ENCODE data around the gene MIER3. TPM values are rescaled to one million over a fixed set of nuclear protein-coding genes. Genes with fewer than 3 reads are reported as not detected.

The MIER3 gene
- total RNA-seq: 10 to 100 TPM; 48.3 to 51.8 TPM
- polyA plus RNA-seq (2013, experiment 1 of 2): 20.0 TPM
- polyA plus RNA-seq (2013, experiment 2 of 2): 19.1 TPM
- long read RNA-seq, experiment 1, partial matches to known transcripts: 2 of 14 reads
- long read RNA-seq, experiment 1, other reads (novel, unspliced or antisense): 12 of 14 reads
- long read RNA-seq, experiment 2, partial matches to known transcripts: 6 of 19 reads
- long read RNA-seq, experiment 2, other reads (novel, unspliced or antisense): 13 of 19 reads
- long read RNA-seq, experiment 3, partial matches to known transcripts: 2 of 23 reads
- long read RNA-seq, experiment 3, other reads (novel, unspliced or antisense): 21 of 23 reads
- long read RNA-seq, experiment 4, partial matches to known transcripts: 0 of 3 reads
- long read RNA-seq, experiment 4, other reads (novel, unspliced or antisense): 3 of 3 reads

GRCh38 chr5:56951946-56952691, at the start of gene MIER3:
TSS of gene MIER3 (minus strand) at chr5:56952123. CDS start at chr5:56952102, 21 bp downstream.
- H3K4me1 ChIP-seq (ENCODE audit: control insufficient read depth, insufficient read depth, low read length): peaks cover 6% of the 10 kb centered on the region
- H3K27me3 ChIP-seq (ENCODE audit: control insufficient read depth, insufficient read depth, low read length, poor library complexity, severe bottlenecking): peaks cover 38% of the 10 kb centered on the region
- H3K27ac Mint-ChIP-seq: peak within 1 kb of the TSS; percentile 83
- no peaks in the 10 kb centered on the region for H3K9me3 Mint-ChIP-seq
- no peak for TF ChIP-seq CTCF (conservative IDR thresholded peaks at IDR 0.05)
- H3K9ac ChIP-seq (ENCODE audit: extremely low read depth, low read length, poor library complexity, severe bottlenecking): peak within 1 kb of the TSS; percentile 63
- peak within 1 kb of the TSS; percentile 87 for H3K4me3 ChIP-seq (ENCODE audit: low read length)
- peaks cover 31% of the 10 kb centered on the region for H3K36me3 ChIP-seq (ENCODE audit: control insufficient read depth, insufficient read depth, low read length)
- H3K27ac ChIP-seq (ENCODE audit: low read depth, low read length): peak within 1 kb of the TSS; percentile 64
- peak within 1 kb of the TSS; percentile 91 for H3K4me3 Mint-ChIP-seq
- H3K36me3 Mint-ChIP-seq (ENCODE audit: low read depth): peaks cover 19% of the 10 kb centered on the region
- no peaks in the 10 kb centered on the region for H3K9me3 ChIP-seq (ENCODE audit: control insufficient read depth, low read length)
- H3K4me1 Mint-ChIP-seq: peaks cover 5% of the 10 kb centered on the region
- DNase-seq: peak; percentile 92
- 0 to 1% methylated on average over 19 to 89 of the region's 89 CpGs for WGBS, 2 experiments (ENCODE audit: insufficient coverage in 1 of 2, insufficient read length in 1 of 2)
- peaks cover 27% of the 10 kb centered on the region for H3K27me3 Mint-ChIP-seq (ENCODE audit: insufficient read depth)

- no peaks in the 10 kb centered on the region for H3K36me3 Mint-ChIP-seq (ENCODE audit: low read depth)
- H3K27ac Mint-ChIP-seq: no peak overlapping the region
- TF ChIP-seq CTCF (conservative IDR thresholded peaks at IDR 0.05): no peak
- H3K27me3 Mint-ChIP-seq (ENCODE audit: insufficient read depth): peaks cover 2% of the 10 kb centered on the region
- no peak overlapping the region for H3K4me3 Mint-ChIP-seq
- H3K4me1 Mint-ChIP-seq: no peaks in the 10 kb centered on the region
- H3K9me3 Mint-ChIP-seq: no peaks in the 10 kb centered on the region
- H3K4me3 ChIP-seq (ENCODE audit: low read length): no peak overlapping the region
- H3K27me3 ChIP-seq (ENCODE audit: control insufficient read depth, insufficient read depth, low read length, poor library complexity, severe bottlenecking): no peaks in the 10 kb centered on the region
- H3K27ac ChIP-seq (ENCODE audit: low read depth, low read length): no peak overlapping the region
- 82 to 86% methylated on average over 1 of the region's 1 CpG for WGBS, 2 experiments (ENCODE audit: insufficient coverage in 1 of 2, insufficient read length in 1 of 2)
- H3K36me3 ChIP-seq (ENCODE audit: control insufficient read depth, insufficient read depth, low read length): no peaks in the 10 kb centered on the region
- H3K4me1 ChIP-seq (ENCODE audit: control insufficient read depth, insufficient read depth, low read length): no peaks in the 10 kb centered on the region
- no peak overlapping the region for H3K9ac ChIP-seq (ENCODE audit: extremely low read depth, low read length, poor library complexity, severe bottlenecking)
- H3K9me3 ChIP-seq (ENCODE audit: control insufficient read depth, low read length): no peaks in the 10 kb centered on the region
- no peak for DNase-seq
These were observed 43.7 kb upstream of the MIER3 start for GRCh38 chr5:56995596-56995995.

- no peak for TF ChIP-seq CTCF (conservative IDR thresholded peaks at IDR 0.05)
- Mint-ChIP-seq H3K27ac (no peak overlapping the region), H3K4me3 (no peak overlapping the region), H3K27me3 (ENCODE audit: insufficient read depth) (peaks cover 2% of the 10 kb centered on the region), H3K9me3 (no peaks in the 10 kb centered on the region), H3K36me3 (ENCODE audit: low read depth) (no peaks in the 10 kb centered on the region), H3K4me1 (no peaks in the 10 kb centered on the region)
- H3K9me3 ChIP-seq (ENCODE audit: control insufficient read depth, low read length): no peaks in the 10 kb centered on the region
- no peaks in the 10 kb centered on the region for H3K27me3 ChIP-seq (ENCODE audit: control insufficient read depth, insufficient read depth, low read length, poor library complexity, severe bottlenecking)
- H3K9ac ChIP-seq (ENCODE audit: extremely low read depth, low read length, poor library complexity, severe bottlenecking): no peak overlapping the region
- DNase-seq: no peak
- H3K36me3 ChIP-seq (ENCODE audit: control insufficient read depth, insufficient read depth, low read length): no peaks in the 10 kb centered on the region
- WGBS, 2 experiments (ENCODE audit: insufficient coverage in 1 of 2, insufficient read length in 1 of 2): 94 to 95% methylated on average over 2 of the region's 2 CpGs
- H3K27ac ChIP-seq (ENCODE audit: low read depth, low read length): no peak overlapping the region
- H3K4me1 ChIP-seq (ENCODE audit: control insufficient read depth, insufficient read depth, low read length): no peaks in the 10 kb centered on the region
- no peak overlapping the region for H3K4me3 ChIP-seq (ENCODE audit: low read length)
These were observed 41.3 kb upstream of the MIER3 start for GRCh38 chr5:56993241-56993640.

All from endodermal cell (in vitro differentiated cells).